Stimulated activated naive CD8-positive, alpha-beta T cell treated with anti-CD3 and anti-CD28 coated beads, Interleukin-15, amount 100 ng/mL, for 72 hours (primary cell): Measurements from ENCODE around the gene TFPI2.
"Not testable (repeated sequence)": the region's sequence is repeated elsewhere in the genome, so short reads cannot be mapped to it uniquely, and the experiment has no call there.

Source experiments
- ATAC-seq: fragments of 150-1000 bp; cut with Tn5 transposase; 2 replicates; pipeline ENCODE4 v1.10.0; 2021; ENCODE audit warnings: mild to moderate bottlenecking, moderate library complexity
- DNase-seq, 2 donors: peaks; one replicate each; pipeline ENCODE4 v3.0.0; 2021 to 2022
- H3K27ac Mint-ChIP-seq, 2 donors: one replicate each; pipeline ENCODE4 v1.8.0; 2022; ENCODE audit warnings: mild to moderate bottlenecking in 2 of 2, mixed read lengths in 2 of 2, moderate library complexity in 2 of 2
- H3K27me3 Mint-ChIP-seq: one replicate; pipeline ENCODE4 v1.8.0; 2022; ENCODE audit warnings: mixed read lengths
- H3K4me1 Mint-ChIP-seq: one replicate; pipeline ENCODE4 v1.8.0; 2022; ENCODE audit warnings: mild to moderate bottlenecking, mixed read lengths
- H3K4me3 Mint-ChIP-seq, 2 donors: one replicate each; pipeline ENCODE4 v1.8.0; 2022; ENCODE audit warnings: mild to moderate bottlenecking in 2 of 2, mixed read lengths in 2 of 2, moderate library complexity in 1 of 2
- H3K9me3 Mint-ChIP-seq, 2 donors: one replicate each; pipeline ENCODE4 v1.8.0; 2022; ENCODE audit warnings: mixed read lengths in 2 of 2

The TFPI2 gene, protein sequence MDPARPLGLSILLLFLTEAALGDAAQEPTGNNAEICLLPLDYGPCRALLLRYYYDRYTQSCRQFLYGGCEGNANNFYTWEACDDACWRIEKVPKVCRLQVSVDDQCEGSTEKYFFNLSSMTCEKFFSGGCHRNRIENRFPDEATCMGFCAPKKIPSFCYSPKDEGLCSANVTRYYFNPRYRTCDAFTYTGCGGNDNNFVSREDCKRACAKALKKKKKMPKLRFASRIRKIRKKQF

DNA sequence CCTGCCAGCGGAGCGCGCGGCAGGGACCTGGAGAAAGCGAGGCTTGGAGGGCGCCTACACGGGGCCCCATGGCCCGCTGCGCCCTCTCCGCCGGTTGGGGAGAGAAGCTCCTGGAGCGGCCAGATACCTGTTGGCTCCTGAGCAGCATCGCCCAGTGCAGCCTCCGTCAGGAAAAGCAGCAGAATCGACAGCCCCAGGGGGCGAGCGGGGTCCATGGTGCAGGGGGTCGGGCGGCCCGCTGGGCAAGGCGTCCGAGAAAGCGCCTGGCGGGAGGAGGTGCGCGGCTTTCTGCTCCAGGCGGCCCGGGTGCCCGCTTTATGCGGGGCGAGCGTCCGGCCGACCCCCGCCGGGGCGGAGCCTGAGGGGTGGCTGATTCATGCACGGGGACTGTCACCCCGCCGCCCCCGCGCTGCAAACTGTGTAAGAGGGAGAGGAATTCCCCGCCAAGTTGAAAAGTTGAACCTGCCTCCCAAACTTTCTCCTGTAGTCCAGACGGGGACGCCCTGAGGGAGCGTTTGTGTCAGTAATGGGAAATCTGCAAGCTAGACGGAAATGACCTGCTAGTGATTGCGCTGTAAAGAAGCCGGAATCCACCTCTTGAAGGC lies at the start of gene TFPI2:
Gene TFPI2 (minus strand): TSS at position 290 of the 605 bp plus-strand sequence. CDS start 75 bp downstream, at position 215.
- Mint-ChIP-seq H3K27ac (peak within 1 kb of the TSS in 1 of 2 donors; percentile 80), H3K4me1 (peaks cover 14% of the 10 kb centered on the region), H3K27me3 (peaks cover 54% of the 10 kb centered on the region), H3K4me3 (peak within 1 kb of the TSS; percentile 87 to 89), H3K9me3 (no peaks in the 10 kb centered on the region)
- DNase-seq, result peak; percentile 20 to 24
- ATAC-seq, result peak; percentile 74

DNA sequence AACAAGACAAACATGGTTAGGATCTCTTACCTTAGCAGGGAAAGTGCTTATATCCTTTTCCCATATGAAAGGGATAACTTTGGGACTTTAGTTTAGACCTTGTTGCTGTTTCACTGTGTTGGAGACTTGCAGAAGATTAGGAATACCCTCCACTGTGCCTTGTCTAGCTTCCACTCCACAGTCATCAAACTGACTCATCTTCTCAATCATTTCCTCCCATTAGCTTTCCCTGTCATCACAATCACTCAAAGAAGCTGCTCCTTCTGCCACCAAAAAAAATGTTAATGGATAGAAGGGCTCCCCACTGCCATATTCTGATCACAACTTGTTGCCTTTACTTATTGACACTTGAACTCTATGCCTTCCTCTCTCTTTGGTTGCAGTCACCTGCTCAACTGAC lies 47.7 kb upstream of the TFPI2 start:
- Mint-ChIP-seq H3K27ac (no peak overlapping the region), H3K27me3 (peaks cover 35% of the 10 kb centered on the region), H3K4me3 (no peak overlapping the region), H3K4me1 (no peaks in the 10 kb centered on the region), H3K9me3 (no peaks in the 10 kb centered on the region)
- no peak for DNase-seq
- ATAC-seq, result no peak

DNA sequence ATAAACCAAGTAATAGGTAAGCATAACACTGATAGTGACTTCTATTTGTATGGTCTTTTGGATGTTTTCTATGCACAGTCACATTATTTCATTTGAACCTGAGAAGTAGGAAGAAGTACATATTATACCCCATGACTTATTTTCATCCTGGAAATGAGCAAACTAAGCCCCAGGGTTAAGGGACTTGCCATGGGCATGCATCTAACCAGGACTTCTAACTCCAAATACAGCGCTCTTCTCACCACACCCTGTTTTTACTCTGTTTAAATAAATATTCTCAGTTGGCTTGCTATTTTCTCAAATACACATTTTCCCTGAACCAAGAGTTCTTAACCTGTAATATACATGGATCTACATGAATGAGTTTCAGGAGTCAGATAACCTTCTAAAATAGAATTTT lies 47.3 kb upstream of the TFPI2 start:
- Mint-ChIP-seq H3K4me1 (no peaks in the 10 kb centered on the region), H3K4me3 (no peak overlapping the region), H3K9me3 (no peaks in the 10 kb centered on the region), H3K27ac (no peak overlapping the region), H3K27me3 (peaks cover 34% of the 10 kb centered on the region)
- DNase-seq (no peak), ATAC-seq (no peak)

DNA sequence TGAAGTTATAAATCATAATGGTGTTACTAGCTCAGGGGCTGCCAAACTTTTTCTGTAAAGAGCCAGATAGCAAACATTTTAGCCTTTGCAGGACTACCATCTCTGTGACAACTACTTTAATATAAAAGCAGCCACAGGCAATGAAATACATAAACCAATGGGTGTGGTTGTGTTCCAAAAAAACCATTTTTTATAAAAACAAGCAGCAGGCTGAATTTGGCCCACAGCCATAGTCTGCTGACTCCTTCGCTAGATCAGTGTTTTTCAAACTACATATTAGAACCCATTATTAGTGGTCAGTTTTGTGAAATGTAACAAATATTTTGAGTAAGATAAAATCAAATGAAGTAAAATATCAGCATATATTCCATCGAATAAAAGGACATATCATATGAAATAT lies 44.5 kb upstream of the TFPI2 start:
- DNase-seq (no peak), ATAC-seq (no peak)
- Mint-ChIP-seq H3K9me3 (no peaks in the 10 kb centered on the region), H3K4me1 (no peaks in the 10 kb centered on the region), H3K27ac (no peak overlapping the region), H3K4me3 (no peak overlapping the region), H3K27me3 (peaks cover 44% of the 10 kb centered on the region)

DNA sequence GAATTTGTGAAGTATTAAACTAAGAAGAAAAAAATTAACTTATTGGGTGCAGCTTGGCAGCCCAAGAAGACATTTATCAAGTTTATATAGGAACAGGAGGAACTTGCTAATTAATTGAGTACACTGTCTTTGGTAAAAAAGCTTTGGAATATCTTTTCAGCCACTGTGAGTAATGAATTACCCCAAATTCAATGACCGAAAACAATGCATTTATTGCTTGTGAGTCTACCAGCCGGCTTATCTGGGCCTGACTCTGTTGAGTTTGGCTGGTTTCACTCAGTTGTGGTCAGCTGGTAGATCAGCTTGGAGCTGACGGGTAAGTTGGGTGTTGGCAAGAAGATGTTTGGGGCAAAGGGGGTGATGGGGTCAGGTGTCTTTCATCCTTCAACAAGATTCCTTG lies 42.6 kb upstream of the TFPI2 start:
- Mint-ChIP-seq H3K4me1 (no peaks in the 10 kb centered on the region), H3K9me3 (no peaks in the 10 kb centered on the region), H3K27ac (no peak overlapping the region), H3K27me3 (peaks cover 39% of the 10 kb centered on the region), H3K4me3 (no peak overlapping the region)
- DNase-seq, result no peak
- ATAC-seq, result no peak

DNA sequence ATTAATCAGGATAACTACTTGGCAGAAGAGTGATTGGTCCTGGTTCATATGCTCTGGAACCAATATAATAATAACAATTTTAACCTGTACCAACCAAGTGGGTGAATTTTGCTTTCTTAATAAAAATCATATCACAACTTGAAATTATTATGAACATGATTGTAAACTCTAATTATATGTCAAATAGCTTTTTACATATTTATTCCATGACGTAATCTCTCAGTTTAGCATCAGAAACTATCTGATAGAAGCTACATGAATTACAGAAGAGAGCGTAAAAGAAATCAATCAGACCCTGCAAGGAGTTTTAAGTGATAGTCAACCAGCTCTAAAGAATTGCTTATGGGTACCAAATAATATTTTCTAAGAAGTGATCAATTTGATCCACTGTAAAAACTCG lies 41.1 kb upstream of the TFPI2 start:
- ATAC-seq, result no peak
- Mint-ChIP-seq H3K27me3 (peaks cover 29% of the 10 kb centered on the region), H3K4me1 (no peaks in the 10 kb centered on the region), H3K9me3 (no peaks in the 10 kb centered on the region), H3K4me3 (no peak overlapping the region), H3K27ac (no peak overlapping the region)
- no peak for DNase-seq

DNA sequence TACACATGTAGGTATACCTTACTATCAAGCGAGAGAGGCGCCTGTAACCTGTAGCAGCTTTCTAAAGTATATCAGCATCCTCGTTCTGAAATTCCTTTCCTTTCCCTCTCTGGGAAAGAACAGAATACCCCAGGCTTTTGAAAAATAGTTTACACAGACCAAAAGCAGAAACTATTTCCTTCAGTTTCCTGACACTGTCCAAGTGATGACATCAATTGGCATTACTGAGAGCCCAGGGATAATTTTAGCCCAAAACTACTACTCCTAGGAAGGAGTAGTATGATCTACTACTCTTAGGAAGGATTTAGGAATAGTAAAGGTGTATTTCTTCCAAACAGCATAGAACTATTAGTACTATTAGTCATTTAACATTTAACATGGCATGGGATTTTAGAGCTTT lies 37.0 kb upstream of the TFPI2 start:
- DNase-seq, result no peak
- ATAC-seq, result no peak
- H3K4me1 Mint-ChIP-seq, result no peaks in the 10 kb centered on the region
- H3K4me3 Mint-ChIP-seq, result no peak overlapping the region
- no peaks in the 10 kb centered on the region for H3K9me3 Mint-ChIP-seq
- peaks cover 43% of the 10 kb centered on the region for H3K27me3 Mint-ChIP-seq
- H3K27ac Mint-ChIP-seq, result no peak overlapping the region

DNA sequence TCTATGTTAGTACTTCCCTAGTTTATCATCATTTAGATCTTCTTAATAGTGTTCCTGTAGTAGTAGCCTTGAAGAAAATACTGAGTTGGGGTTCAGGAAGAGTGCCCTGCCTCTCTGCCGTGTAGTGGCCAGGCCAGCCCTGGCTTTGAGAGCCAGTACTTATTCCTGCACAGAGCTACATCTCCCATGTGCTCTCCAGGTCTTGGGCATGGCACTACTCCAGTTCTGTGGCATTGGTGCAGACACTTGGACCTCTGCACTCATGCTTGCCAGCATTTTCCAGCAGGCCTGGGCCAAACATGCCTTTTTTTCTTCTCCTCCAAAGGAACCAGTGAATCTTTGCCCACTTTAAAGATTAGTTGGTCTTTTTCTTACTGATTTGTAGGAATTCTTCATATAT lies 36.2 kb upstream of the TFPI2 start:
- no peak for ATAC-seq
- no peaks in the 10 kb centered on the region for H3K9me3 Mint-ChIP-seq
- H3K4me1 Mint-ChIP-seq, result no peaks in the 10 kb centered on the region
- no peak overlapping the region for H3K27ac Mint-ChIP-seq
- no peak for DNase-seq
- peaks cover 48% of the 10 kb centered on the region for H3K27me3 Mint-ChIP-seq
- no peak overlapping the region for H3K4me3 Mint-ChIP-seq

DNA sequence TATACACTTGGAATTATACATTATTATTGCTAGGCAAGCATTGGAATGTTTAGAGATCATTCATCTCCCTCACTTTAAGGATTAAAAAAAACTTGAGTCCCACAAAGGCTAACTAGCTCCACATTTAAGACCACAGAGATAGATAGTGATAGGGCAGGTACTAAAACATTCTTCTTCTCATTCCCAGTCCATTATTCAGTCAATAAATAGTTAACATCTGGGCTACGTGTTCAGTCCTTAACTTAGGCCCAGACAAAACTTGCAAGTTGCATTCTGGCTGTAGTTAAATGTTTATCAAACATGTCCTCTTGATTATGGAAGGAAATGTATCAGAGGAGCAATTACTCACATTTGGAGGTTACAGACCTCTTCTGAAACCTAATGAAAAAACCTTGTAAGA lies 33.4 kb upstream of the TFPI2 start:
- H3K9me3 Mint-ChIP-seq, result no peaks in the 10 kb centered on the region
- H3K27me3 Mint-ChIP-seq, result peaks cover 56% of the 10 kb centered on the region
- no peak for DNase-seq
- no peak overlapping the region for H3K27ac Mint-ChIP-seq
- ATAC-seq, result no peak
- no peaks in the 10 kb centered on the region for H3K4me1 Mint-ChIP-seq
- no peak overlapping the region for H3K4me3 Mint-ChIP-seq

DNA sequence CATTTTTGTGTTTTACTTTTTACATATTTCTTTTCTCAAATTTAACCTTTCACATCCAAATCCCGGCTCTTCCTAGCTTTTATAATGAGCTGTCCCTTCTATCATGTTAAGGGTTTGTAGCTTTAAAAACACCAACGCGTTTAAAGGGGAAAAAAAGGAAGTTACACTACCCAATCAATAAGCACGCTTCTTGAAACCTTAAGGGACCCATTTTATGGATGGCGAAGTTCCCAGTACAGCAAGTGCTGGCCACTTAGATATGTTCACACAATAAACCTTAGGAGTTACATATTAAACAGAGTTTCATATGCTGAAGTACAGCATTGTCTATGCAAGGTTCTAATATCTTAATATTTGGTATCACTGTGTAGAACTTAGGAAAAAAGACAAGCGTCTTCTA lies 32.7 kb upstream of the TFPI2 start:
- no peak for DNase-seq
- no peaks in the 10 kb centered on the region for H3K9me3 Mint-ChIP-seq
- H3K27me3 Mint-ChIP-seq, result peaks cover 56% of the 10 kb centered on the region
- no peaks in the 10 kb centered on the region for H3K4me1 Mint-ChIP-seq
- ATAC-seq, result no peak
- H3K4me3 Mint-ChIP-seq, result no peak overlapping the region
- H3K27ac Mint-ChIP-seq, result no peak overlapping the region

DNA sequence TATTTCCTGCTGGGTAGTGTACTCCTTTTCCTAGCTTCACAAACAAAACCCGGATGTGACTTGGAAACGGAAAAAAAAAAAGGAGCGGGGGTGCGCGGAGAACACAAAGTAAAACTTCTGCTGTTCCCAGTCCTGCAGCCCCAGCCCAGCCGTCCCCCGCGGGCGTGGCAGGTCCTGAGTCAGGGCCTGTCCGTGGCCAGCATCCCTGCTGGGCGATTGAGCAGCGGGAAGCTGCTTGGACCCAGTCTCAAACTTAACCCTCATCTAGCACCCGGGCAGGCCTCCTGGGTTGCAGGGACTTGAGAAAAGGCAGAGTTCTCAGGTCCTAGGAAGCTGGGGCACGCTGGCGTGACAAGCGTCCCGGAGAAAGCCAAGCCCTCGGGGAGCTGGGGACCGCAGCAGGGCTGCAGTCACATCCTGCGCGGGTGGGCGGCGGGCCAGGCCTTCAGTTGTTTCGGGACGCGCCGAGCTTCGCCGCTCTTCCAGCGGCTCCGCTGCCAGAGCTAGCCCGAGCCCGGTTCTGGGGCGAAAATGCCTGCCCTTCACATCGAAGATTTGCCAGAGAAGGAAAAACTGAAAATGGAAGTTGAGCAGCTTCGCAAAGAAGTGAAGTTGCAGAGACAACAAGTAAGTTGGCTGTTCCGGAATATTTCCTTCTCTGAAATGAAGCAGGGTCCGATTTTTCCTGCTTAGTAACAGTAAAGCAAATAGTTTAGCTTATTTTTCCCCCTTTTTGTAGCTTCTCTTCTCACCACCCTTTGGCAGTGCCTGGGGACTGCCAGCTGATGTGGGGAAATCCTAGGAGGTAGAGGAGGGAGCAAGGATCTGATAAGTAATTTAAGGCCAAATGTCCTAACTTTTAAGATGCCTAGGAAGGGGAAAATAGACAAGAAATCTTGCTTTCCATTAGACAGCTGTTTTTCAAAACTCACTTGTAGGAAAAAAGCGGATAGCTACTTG lies 31.3 kb upstream of the TFPI2 start, which contains the start of gene GNG11:
Gene GNG11 (plus strand): TSS at position 129 of the 960 bp plus-strand sequence. CDS start 403 bp downstream, at position 532.
- no peak within 1 kb of the TSS for H3K27ac Mint-ChIP-seq

DNA sequence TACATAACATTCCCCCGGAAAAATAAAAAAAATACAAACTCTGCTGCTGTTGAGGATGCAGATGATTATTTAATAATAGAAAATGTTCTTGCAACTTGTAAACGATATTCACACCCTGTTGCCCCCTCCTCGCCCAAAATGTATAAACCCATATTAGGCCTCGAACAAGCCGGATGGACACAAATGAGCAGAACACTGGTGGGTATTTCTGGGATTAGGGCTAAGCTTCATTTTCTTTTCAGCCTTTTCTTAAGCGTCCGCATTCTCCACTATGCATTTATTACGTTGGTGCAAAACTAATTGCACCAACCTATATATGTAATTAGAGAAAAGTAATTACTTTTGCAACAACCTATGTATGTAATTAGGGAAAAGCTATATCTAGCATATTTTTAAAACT lies 30.6 kb upstream of the TFPI2 start:
- H3K4me3 Mint-ChIP-seq, result peak overlapping the region; percentile 56 to 79
- H3K27me3 Mint-ChIP-seq, result peaks cover 67% of the 10 kb centered on the region

More for the DNA sequence above, 31.3 kb upstream of the TFPI2 start, which contains the start of gene GNG11:
- peaks cover 67% of the 10 kb centered on the region for H3K27me3 Mint-ChIP-seq
- H3K4me1 Mint-ChIP-seq, result no peaks in the 10 kb centered on the region
- no peaks in the 10 kb centered on the region for H3K9me3 Mint-ChIP-seq
- peak; percentile 21 to 29 for DNase-seq
- ATAC-seq, result peak; percentile 91
- H3K4me3 Mint-ChIP-seq, result peak within 1 kb of the TSS; percentile 56 to 79

DNA sequence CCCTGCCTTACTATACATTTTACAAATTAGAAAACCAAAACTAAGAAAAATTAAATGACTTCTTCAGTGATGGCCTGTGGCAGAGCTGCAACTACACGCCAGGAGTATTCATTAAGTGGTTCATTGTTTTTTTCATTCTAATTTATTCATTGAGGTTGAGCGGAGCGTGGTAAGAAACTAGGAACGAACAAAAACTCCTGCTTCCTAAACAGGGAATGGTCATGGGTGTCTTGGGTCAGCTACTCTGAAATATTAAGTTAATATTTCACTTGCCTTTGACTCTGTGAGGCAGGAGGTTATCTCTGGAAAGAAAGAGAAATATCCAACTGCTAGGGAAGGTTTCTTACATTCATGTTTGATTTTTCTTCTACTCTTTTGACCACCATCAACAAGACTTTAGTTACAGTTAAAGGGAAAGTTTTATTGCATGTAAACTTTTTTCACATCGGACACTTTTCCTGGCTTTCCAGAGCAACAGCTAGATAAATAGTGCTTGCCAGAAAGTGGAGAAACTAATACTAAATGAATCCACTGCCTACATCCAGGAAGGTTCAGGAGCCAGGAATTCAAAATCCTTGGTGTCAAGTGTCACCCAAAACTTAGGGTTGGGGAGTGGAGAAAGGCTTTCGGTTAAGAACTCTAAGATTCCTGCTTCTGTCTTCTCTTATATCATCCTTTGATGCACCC lies 30.1 kb upstream of the TFPI2 start:
- Mint-ChIP-seq H3K4me1 (no peaks in the 10 kb centered on the region), H3K27me3 (peaks cover 66% of the 10 kb centered on the region), H3K4me3 (no peak overlapping the region), H3K9me3 (no peaks in the 10 kb centered on the region), H3K27ac (no peak overlapping the region)
- ATAC-seq (no peak), DNase-seq (no peak)

More for the DNA sequence above, 30.6 kb upstream of the TFPI2 start:
- no peak for ATAC-seq
- H3K4me1 Mint-ChIP-seq, result no peaks in the 10 kb centered on the region
- H3K9me3 Mint-ChIP-seq, result no peaks in the 10 kb centered on the region
- no peak for DNase-seq
- H3K27ac Mint-ChIP-seq, result no peak overlapping the region

DNA sequence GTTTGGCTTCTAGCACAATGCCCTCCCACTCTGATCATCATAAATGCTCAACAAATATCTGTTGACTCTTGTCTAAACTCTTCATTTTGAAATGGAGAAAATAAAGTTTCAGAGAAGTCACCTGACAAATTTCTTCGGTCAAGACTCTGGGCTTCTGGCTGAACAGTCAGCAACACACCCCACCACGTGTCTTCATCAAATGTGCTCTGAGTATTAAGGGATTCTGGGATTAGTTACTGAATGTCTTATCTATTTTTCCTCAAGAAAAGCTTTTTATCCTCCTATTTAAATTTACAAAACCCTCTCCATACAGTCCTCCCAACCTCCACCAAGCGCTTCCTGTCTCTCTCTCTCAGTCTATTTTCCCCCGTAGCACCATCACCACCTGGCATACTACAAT lies 25.8 kb upstream of the TFPI2 start:
- H3K27ac Mint-ChIP-seq, result peak overlapping the region in 1 of 2 donors; percentile 22
- DNase-seq, H3K4me1 Mint-ChIP-seq, ATAC-seq, H3K9me3 Mint-ChIP-seq, H3K4me3 Mint-ChIP-seq: not testable (repeated sequence)
- H3K27me3 Mint-ChIP-seq, result peaks cover 41% of the 10 kb centered on the region

DNA sequence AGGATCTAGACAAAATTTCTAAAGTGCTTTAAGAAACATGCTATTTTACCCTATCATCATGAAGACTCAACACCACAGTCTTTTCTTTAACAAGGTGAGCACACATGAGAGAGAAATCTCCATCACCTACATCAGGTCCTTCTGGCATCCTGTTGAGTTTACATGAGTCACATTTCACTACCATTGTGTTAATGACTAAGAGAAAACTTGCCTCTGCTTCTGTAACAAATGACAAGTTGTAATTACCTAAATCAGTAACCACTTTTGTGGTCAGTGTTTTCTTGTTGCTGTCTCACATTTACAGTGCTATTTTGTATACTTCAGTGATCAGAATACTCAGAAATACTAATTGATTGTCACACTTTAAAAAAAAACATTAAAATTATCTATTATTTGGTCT lies 25.3 kb upstream of the TFPI2 start:
- not testable (repeated sequence) for H3K27ac Mint-ChIP-seq, ATAC-seq, H3K4me1 Mint-ChIP-seq, DNase-seq, H3K4me3 Mint-ChIP-seq, H3K9me3 Mint-ChIP-seq
- H3K27me3 Mint-ChIP-seq, result peaks cover 36% of the 10 kb centered on the region
